ENCODE measurements around the gene VPS37C.
"Not testable (repeated sequence)": the region's sequence is repeated elsewhere in the genome, so short reads cannot be mapped to it uniquely, and the experiment has no call there.

Gene VPS37C

DNA sequence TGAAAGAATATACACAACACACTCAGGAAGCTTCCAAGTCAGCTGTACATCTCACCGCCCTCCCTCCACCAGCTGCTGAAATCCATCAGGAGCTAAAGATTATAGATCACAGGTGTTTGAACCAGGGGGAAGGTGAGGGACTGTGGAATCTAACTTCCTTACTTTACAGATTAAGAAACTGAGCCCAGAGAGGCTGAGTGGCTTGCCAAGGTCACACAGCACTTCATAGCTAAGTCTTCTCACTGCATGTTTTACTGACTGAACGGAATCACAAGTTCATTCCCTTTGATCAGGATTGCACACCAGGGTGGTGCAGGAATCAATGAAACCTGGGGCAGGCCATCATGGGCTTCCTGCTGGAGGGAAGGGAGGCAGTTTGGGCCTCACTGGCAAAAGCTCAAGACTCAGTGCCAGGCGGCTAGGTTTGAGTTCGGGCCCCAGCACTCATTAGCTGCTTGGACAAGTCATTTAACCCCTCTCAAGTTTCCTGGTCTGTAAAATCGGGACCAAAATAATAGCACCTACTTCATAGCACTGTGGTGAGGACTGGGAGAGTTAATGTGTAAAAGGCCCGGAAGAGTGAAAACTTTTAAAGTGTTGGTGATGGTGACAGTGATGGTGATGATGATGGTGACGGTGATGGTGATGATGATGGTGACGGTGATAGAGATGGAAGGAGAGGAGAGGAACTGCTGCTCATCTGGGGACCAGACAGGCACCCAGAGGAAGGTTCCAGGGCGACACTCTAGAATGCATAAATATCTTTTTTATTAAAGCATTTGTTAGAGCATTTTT lies 50.8 kb downstream of the VPS37C start:
- DNase-seq, result no peak
- in situ Hi-C loops (cut with MboI; ENCODE audit: low pct_unique_long_range_greater_than_20kb, low sequenced_read_pairs), result no loop called here

DNA sequence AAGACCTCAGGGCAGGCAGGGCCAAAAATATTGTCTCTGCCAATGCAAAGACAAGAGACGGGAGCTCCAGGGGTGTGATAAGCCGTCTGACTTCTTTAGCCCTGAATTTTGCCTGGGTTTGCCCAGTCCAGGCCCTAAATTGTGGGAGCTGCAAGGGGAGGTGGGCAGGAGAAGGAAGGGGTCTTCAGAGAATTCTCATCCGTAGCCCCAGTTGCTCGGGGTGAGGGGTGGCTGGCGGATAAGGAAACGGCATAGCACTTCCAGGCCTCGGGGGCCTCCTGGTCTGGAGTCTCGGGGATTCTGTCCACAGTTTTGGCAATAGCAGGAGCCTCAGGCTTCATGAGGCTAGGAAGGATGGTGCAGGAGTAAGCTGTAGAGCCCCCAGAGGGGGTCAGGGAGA lies 51.6 kb downstream of the VPS37C start:
- in situ Hi-C loops (cut with MboI; ENCODE audit: low pct_unique_long_range_greater_than_20kb, low sequenced_read_pairs), result no loop called here
- no peak for DNase-seq

DNA sequence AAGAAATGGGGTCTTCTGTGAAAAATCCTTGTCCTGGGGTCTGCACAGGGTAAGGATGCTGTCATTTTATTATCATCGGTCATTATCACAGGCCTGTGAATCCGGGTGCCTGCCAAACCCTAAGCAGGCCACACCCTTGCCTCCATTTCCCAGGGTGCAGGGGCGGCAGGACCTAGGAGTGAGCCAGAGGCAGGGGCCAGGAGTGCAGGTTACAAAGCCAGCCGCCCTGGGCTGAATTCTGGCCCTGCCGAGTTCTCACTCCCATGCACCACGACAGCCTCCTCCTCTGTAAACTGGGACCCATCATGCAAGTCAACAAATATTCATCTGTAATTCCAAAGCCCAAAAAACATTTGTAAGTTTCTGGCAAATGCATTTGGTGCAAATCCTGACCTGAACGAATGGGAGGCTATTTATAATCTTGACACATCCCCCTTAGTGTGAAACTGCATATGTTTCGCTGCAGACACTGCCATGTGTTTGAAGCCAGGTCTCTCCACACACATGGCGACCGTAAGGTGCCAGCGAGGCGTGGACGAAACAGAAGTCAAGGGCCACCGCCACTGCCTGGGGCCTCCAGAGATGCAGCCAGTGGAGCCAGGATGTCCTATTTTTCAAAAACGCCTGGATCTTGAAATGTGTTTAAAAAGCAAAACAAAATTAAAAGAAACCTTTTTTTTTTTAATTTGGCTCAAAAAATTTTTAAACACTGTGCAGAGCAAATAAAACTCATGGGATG lies 52.2 kb downstream of the VPS37C start:
- DNase-seq, result no peak
- in situ Hi-C loops (cut with MboI; ENCODE audit: low pct_unique_long_range_greater_than_20kb, low sequenced_read_pairs), result no loop called here

DNA sequence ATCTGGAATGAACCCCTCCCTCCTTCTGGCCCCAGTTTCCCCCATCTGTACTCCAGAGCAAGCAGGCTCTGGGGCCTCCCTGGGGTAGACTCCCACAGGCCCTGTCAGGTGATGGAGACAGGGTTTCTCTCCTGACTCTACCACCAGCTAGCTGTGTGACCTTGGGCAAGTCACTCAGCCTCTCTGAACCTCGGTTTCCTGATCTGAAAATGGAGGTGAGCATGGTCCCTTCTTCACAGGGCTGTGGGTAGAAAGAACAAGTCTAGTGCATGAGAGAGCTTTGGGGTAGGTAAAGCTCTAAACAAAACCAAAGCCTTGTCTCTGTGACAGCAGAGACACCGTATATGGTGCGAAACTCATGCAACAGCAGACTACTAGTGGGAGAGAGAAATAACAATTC lies 53.3 kb downstream of the VPS37C start:
- in situ Hi-C loops (cut with MboI; ENCODE audit: low pct_unique_long_range_greater_than_20kb, low sequenced_read_pairs), result no loop called here
- no peak for DNase-seq

DNA sequence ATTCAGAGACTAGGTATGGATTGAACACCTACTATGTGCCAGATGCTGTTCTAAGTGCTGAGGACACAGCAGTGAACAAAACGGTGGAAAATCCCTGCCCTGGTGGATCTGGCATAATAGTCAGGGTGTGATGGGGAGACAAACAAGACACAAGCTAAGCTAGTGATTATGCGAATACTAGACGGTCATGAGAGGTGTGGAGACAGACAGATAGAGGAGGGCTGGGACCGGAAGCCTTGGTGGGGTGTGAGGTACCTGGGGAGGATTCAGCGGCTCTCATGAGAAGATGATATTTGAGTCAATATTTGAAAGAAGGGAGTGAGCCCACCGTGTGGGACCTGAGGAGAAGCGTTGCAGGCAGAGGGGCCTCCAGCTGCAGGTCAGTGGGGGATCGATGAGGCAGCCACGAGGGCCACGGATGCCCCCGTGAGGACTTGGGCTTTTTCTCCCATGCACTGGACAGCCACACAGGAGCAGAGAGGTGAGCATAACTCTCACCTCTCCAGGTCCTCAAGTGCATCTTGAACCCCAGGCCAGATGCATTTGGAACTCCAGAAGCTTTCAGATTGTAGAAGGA lies 54.2 kb downstream of the VPS37C start:
- in situ Hi-C loops (cut with MboI; ENCODE audit: low pct_unique_long_range_greater_than_20kb, low sequenced_read_pairs), result no loop called here

DNA sequence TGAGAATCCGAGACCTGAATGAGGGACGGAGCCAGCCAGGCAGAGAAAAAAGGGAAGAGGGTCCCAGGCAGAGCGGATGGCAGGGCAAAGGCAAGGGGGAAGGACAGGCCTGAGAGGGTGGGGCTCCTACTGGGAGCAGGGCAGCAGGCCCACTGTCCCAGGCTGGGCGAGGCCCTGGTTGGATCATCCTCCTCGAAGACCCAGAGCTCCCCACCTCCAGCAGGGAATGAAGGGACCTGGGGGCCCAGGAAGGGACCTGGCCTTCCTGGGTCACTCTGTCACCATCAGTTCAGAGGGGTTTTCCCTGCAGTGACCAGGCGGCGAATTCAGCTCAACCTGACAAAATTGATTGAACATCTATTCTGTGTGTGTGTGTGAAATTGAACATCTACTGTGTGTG lies 54.9 kb downstream of the VPS37C start:
- DNase-seq, result no peak
- in situ Hi-C loops (cut with MboI; ENCODE audit: low pct_unique_long_range_greater_than_20kb, low sequenced_read_pairs), result no loop called here

More for the DNA sequence above, 54.2 kb downstream of the VPS37C start:
- DNase-seq, result no peak

DNA sequence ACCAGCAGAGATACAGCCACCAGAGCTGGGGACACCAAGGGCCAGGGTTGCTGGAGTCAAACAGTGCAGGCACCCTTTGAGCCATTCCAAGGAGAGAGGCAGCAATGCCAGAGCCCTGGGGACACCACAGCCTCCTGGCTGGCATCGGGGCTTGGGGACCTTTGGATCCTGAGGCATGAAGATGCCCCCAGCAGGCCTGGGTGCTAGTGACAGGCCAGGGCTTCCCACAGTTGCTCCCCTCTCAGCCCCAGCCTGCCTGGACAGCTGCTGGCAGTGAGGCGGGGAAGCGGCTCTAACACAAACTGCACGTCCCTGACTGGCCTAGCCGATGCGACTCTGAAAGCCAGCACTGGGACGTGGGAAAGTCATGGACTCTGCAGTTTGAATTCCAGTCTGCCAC lies 56.3 kb downstream of the VPS37C start:
- no peak for DNase-seq
- in situ Hi-C loops (cut with MboI; ENCODE audit: low pct_unique_long_range_greater_than_20kb, low sequenced_read_pairs), result no loop called here

DNA sequence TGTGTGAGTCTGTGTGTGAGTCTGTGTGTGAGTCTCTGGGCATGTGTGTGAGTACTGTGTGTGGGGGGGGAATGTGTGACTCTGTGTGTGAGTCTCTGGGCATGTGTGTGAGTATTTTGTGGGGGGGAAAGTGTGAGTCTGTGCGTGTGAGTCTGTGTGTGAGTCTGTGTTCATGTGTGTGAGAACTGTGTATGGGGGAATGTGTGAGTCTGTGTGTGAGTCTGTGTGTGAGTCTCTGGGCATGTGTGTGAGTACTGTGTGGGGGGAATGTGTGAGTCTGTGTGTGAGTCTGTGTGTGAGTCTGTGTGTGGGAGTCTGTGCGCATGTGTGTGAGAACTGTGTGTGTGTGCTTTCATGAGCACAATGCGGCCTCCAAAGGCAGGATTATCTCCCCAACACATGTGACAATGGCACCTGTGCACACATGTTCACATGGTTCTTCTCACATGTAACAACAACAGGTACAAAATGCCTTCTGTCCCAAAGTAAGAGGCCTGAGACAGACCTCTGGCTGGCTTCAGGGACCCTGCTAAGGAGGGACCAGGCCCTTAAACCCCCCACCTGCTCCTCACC lies 57.3 kb downstream of the VPS37C start:
- no peak for DNase-seq
- in situ Hi-C loops (cut with MboI; ENCODE audit: low pct_unique_long_range_greater_than_20kb, low sequenced_read_pairs), result no loop called here

DNA sequence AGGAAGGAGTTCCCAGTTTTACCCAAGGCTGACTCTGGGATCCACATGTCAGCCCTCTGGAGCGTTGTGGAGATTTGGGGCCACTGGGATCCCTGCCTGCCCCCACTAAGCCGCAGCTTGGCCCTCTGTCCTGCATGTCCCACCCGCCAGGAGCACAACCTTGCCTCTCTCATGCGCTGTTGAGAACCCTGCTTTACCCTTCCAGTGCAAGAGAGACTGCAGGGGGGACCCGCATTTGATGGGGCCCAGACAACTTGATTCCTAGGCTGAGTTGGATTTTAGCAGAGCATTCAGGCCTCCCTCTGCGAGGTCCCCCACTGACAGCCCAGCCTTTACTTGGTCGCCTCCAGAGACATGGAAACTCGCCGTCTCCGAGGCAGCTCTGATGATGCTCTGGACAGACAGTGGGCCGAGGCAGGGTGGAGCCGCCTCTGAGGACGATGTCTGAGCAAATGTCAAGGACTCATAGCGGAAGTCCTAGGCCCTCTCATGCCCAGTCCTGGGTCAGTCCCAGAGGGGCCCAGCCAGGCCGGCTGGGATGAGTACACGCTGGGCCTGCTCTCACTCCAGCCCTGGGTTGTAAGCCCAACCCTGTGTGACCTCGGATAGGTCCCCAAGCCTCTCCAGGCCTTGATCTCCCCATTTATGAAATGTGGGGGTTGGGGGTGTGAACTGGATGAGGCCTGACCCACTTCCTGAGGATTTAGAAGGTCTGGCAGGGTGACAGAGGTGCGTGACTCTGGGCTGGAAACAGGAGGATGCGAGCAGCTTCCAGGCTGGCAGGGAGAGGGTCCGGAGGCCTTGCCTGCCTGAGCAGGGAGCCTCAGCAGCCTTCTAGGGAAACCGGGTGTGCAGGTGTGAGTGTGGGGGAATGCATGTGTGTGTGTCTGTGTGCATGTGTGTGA lies 58.3 kb downstream of the VPS37C start:
- in situ Hi-C loops (cut with MboI; ENCODE audit: low pct_unique_long_range_greater_than_20kb, low sequenced_read_pairs), result no loop called here
- no peak for DNase-seq

DNA sequence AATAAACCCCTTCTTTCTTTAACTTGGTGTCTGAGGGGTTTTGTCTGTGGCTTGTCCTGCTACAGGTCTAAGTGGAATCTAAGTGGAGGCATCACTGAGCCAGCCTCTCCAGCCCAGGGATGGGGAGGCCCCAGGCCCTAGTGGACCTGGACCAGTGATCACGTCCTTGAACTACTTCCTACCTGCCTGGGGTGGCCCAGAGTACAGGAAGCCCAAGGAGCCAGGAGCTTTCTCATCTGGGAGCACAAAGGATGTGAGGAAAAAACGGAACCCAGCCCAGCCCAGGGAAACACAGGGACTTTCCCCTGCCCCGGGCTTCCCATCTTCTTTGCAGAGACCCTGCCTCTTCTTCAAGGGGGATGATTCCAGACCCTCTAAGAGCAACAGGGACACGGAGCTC lies 62.4 kb downstream of the VPS37C start:
- in situ Hi-C loops (cut with MboI; ENCODE audit: low pct_unique_long_range_greater_than_20kb, low sequenced_read_pairs), result no loop called here
- no peak for DNase-seq

DNA sequence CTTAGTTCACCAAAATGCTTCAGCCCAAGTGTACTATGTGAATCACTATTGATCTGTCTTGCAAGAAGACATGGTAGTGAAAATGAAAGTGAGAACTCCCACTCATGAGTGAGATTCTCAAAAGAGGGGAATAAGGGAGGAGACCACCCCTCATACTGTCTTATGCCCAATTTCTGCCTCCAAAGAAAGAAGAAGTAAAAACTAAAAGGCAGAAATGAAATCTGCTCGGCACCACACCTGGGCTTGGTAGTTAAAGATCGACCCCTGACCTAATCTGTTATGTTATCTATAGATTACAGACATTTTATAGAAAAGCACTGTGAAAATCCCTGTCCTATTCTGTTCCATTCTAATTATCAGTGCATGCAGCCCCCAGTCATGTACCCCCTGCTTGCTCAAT lies 63.0 kb downstream of the VPS37C start:
- DNase-seq; in situ Hi-C loops (cut with MboI; ENCODE audit: low pct_unique_long_range_greater_than_20kb, low sequenced_read_pairs): not testable (repeated sequence)

DNA sequence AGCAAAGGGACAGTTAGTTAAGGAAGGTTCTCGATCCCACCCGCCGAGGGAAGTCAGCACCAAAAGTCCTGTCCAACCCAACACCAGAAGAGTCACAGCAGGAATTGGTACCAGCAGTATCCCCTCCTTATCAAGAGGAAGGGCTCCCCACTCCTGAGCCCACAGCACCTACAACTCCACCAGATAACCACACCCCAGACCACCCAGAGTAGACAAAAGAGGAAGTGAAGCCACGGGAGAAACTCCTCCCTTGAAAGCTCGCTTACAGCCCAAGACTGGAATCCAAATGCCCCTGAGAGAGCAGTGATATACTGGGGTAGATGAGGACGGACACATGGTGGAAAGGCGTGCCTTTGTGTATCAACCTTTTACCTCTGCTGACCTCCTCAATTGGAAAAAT lies 66.2 kb downstream of the VPS37C start:
- peak; percentile 76 for DNase-seq
- in situ Hi-C loops (cut with MboI; ENCODE audit: low pct_unique_long_range_greater_than_20kb, low sequenced_read_pairs), result no loop called here

DNA sequence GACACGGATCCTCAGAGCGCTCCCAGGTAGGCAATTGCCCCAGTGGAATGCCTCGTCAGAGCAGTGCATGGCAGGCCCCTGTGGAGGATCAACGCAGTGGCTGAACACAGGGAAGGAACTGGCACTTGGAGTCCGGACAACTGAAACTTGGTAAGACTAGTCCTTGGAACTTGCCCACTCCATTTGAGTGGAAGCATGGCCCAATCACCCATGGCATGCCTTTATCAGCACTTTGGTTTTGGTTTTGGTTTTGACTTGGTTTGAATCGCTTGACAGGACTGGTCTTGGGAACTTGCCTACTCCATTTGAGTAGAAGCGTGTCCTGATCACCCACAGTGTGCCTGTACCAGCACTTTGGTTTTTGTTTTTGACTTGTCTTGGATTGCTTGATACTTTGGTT lies 67.1 kb downstream of the VPS37C start:
- in situ Hi-C loops (cut with MboI; ENCODE audit: low pct_unique_long_range_greater_than_20kb, low sequenced_read_pairs); DNase-seq: not testable (repeated sequence)

DNA sequence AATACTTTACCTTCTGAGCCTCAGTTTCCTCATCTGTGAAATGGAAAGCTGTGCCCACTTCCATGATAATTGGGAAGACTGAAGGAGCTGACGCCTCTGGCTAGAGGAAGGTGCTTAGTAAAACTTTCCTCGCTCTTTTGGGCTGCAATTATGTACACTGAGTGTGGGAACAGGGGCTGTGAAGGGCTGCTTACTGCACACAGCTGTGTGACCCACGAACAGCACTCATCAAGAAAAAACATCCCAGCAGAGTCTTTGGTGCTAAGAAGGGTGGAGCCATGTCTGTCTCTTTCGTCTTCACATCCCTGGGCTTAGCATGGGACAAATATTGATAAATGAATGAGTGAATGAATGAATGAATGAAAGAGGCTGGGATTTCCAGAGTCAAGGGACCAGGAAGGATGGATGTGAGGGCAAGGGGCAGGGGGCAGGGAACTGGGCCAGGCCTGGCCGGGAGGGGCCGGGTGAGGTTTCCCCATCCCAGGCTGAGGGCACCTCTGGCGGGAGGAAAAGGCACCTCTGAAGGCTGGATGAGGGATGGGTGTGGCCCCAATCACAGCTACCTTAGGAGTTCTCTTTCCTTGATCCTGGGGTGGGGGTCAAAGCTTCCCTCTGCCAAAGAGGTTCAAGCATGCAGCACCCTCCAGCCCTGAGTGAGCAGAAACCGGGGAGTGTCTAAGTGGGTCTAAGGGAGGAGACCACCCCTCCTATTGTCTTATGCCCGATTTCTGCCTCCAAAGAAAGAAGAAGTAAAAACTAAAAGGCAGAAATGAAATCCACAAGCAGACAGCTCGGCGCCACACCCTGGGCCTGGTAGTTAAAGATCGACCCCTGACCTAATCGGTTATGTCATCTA lies 68.1 kb downstream of the VPS37C start:
- in situ Hi-C loops (cut with MboI; ENCODE audit: low pct_unique_long_range_greater_than_20kb, low sequenced_read_pairs), result no loop called here
- no peak for DNase-seq

DNA sequence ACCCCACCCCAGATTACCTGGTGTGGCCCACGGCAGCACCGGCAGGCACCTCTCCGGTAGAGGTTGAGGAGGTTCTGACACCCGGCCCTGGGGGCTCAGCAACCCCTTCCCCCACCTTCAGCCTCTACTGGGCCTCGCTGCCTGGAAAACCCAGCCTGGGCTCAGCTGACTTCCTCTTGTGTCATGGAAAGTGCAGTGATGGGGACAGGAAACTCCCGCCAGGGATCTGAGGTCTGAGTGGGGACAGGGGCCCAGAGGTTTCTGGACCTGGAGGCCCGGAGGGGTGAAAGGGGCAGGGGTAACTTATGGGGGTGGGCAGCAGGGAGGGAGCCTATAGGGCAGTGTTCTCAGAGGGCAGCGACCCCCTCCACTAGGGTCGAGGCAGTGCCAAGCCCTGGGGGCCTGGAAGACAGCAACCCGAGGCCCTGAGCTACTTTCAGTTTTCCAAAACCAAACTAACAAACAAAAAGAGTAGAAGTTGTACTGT lies 68.9 kb downstream of the VPS37C start:
- peak; percentile 38 for DNase-seq
- in situ Hi-C loops (cut with MboI; ENCODE audit: low pct_unique_long_range_greater_than_20kb, low sequenced_read_pairs), result no loop called here

DNA sequence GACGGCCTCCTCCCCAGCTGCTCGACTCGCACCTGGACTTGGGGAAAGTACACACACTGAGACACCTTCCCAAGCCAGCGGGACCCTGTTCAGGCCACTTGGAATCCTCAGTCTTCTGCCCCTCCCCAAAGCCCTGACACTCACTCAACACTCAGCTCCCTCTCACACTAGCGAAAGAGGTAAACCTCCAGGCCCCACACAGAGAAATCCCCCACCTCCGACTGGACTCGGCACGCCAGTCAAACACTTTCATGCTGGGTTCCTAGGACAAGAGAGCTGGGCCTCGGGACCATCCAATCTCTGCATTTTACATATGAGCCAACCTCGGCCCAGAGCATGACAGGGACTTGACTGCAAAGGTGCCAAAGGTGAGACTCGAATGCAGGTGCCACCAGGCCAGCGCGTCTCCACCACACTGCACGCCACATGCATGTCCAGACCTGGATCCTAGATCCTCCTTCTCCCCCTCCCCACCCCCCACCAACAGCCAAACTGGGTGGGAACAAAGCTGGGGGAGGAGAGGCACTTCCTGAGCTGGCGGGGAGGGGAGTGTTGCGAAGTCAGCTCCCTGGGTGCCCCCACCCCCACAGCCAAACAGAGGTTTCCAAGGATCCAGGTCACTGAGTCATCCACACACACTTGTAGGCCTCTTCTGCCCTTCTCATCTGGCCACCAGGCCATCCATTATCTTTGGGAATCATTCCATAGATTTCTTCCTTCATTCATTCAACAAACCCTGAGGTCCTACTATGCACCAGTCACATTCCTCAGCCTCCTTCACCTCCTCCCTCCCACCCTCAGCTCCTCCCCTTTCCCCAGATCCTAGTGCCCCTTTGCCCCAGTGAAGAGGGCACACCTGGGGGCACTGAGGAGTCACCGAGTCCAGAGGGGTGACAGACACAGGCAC lies 69.6 kb downstream of the VPS37C start:
- in situ Hi-C loops (cut with MboI; ENCODE audit: low pct_unique_long_range_greater_than_20kb, low sequenced_read_pairs), result no loop called here
- peak; percentile 62 for DNase-seq

DNA sequence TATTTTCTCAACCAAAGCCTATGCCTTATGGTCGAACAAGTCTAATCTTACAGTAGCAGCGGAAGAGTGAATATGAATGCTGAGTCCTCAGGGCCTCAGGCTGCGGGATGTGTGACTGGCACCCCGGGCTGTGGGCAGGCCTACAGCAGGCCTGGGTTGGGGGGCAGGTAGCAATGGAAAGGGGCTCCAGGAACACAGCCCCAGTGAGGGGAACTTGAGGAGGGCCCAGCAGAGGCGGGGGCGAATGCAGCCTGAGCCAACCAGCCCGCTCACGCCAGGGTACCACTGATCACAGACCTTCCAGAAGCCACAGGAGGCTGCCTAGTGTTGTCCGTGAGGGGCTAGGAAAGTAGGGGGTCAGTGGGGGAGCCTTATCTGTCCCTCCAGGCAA lies 70.2 kb downstream of the VPS37C start:
- no peak for DNase-seq
- in situ Hi-C loops (cut with MboI; ENCODE audit: low pct_unique_long_range_greater_than_20kb, low sequenced_read_pairs), result no loop called here

All from KBM-7 (cell line).